Fibroblast of mammary gland (primary cell): ENCODE measurements around the gene SWAP70.

Experiments
- DNase-seq: peaks from one replicate; pipeline ENCODE4 v3.0.0-alpha.2; 2010; ENCODE audit warnings: low read depth
- H3K4me3 ChIP-seq: 2 replicates; pipeline ENCODE4 v1.5.1; 2011; ENCODE audit warnings: low read depth, mild to moderate bottlenecking, low read length, moderate library complexity; ENCODE audit not compliant: control insufficient read depth
- TF ChIP-seq, protein P1 (sequence below): conservative IDR thresholded peaks from 2 replicates; pipeline ENCODE4 v1.5.1; 2011; ENCODE audit warnings: low read depth, low read length, inconsistent platforms; ENCODE audit not compliant: control insufficient read depth, insufficient read depth

SWAP70 gene

DNA sequence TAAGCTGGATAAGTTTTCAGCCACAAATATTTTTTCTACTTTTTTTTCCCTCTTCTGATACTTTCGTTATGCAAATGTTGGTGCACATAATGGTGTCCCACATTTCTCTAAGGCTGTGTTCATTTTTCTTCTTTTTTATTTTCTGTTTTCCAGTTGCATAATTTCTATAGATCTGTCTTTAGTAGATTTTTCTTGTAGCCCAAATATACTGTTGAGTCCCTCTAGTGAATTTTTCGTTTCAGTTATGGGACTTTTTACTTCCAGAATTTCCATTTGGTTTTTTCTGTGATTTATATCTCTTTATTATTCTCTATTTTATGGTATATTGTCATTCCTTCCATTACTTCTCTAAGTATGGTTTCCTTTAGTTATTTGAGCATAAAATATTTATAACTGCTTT lies 72.0 kb downstream of the SWAP70 start:
- no peak overlapping the region for H3K4me3 ChIP-seq
- DNase-seq, result no peak
- TF ChIP-seq, protein P1, sequence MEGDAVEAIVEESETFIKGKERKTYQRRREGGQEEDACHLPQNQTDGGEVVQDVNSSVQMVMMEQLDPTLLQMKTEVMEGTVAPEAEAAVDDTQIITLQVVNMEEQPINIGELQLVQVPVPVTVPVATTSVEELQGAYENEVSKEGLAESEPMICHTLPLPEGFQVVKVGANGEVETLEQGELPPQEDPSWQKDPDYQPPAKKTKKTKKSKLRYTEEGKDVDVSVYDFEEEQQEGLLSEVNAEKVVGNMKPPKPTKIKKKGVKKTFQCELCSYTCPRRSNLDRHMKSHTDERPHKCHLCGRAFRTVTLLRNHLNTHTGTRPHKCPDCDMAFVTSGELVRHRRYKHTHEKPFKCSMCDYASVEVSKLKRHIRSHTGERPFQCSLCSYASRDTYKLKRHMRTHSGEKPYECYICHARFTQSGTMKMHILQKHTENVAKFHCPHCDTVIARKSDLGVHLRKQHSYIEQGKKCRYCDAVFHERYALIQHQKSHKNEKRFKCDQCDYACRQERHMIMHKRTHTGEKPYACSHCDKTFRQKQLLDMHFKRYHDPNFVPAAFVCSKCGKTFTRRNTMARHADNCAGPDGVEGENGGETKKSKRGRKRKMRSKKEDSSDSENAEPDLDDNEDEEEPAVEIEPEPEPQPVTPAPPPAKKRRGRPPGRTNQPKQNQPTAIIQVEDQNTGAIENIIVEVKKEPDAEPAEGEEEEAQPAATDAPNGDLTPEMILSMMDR, result no peak

GRCh38 chr11:9736365-9736764 lies 72.5 kb downstream of the SWAP70 start:
- H3K4me3 ChIP-seq, result no peak overlapping the region
- TF ChIP-seq, protein P1, result no peak
- no peak for DNase-seq

GRCh38 chr11:9738116-9738515 lies 74.2 kb downstream of the SWAP70 start:
- H3K4me3 ChIP-seq, result no peak overlapping the region
- no peak for DNase-seq
- TF ChIP-seq, protein P1, result no peak

- TF ChIP-seq, protein P1, result no peak
- no peak for DNase-seq
- H3K4me3 ChIP-seq, result no peak overlapping the region
Measured at GRCh38 chr11:9738707-9739106, 74.8 kb downstream of the SWAP70 start.

- no peak overlapping the region for H3K4me3 ChIP-seq
- TF ChIP-seq, protein P1, result no peak
Measured at GRCh38 chr11:9739123-9739900, 75.4 kb downstream of the SWAP70 start.

GRCh38 chr11:9740202-9740883 lies 76.5 kb downstream of the SWAP70 start:
- TF ChIP-seq, protein P1, result no peak
- no peak overlapping the region for H3K4me3 ChIP-seq
- no peak for DNase-seq

More at GRCh38 chr11:9739123-9739900, 75.4 kb downstream of the SWAP70 start:
- no peak for DNase-seq
